Adipose tissue (tissue), 3 donors: ENCODE measurements around the gene RERE. TPM values are rescaled to one million over a fixed set of nuclear protein-coding genes. Genes with fewer than 3 reads are reported as not detected.

ENCODE experiments used
- H3K27ac ChIP-seq: one replicate; pipeline ENCODE4 v1.5.1; 2013; ENCODE audit warnings: low read depth, low read length
- WGBS, 3 donors: extraction: QIAGEN DNeasy Blood & Tissue Kit; methylation state at CpG; one replicate each; pipeline ENCODE4 v1.1.7; 2013; 5-methylcytosine and 5-hydroxymethylcytosine counted together
- polyA plus RNA-seq, 3 donors: library from polyadenylated mRNA; stranded (reverse); fragments of 200-250 nt; gene quantifications; one replicate each; pipeline ENCODE4 v1.2.3, GENCODE V29; 2013
- donor health status: healthy with polysubstance abuse.
- donor health status: Bipolar disorder and iron deficiency.
- donor health status: healthy.

Gene RERE
- polyA plus RNA-seq, 3 donors, result 15.8 to 40.7 (median 39.6) TPM

- WGBS, 3 donors, result 76 to 100% (median 87%) methylated on average over 1 of the region's 1 CpG
- H3K27ac ChIP-seq, result no peak overlapping the region
Measured at GRCh38 chr1:8311068-8311718, 506.2 kb downstream of the RERE start.

- 65 to 81% (median 67%) methylated on average over 4 of the region's 4 CpGs for WGBS, 3 donors
- no peak overlapping the region for H3K27ac ChIP-seq
Measured at GRCh38 chr1:8307628-8308027, 509.8 kb downstream of the RERE start.

GRCh38 chr1:8303876-8304275 lies 513.6 kb downstream of the RERE start:
- no peak overlapping the region for H3K27ac ChIP-seq

GRCh38 chr1:8303141-8303540 lies 514.3 kb downstream of the RERE start:
- WGBS, 3 donors, result 96 to 99% (median 96%) methylated on average over 3 of the region's 3 CpGs
- no peak overlapping the region for H3K27ac ChIP-seq

More at GRCh38 chr1:8303876-8304275, 513.6 kb downstream of the RERE start:
- 91 to 94% (median 91%) methylated on average over 4 of the region's 4 CpGs for WGBS, 3 donors

Other genes starting within 250 kb of the RERE start
- gene ENO1, start 61.0 kb upstream of the RERE start, polyA plus RNA-seq, result 100 to 1,000 TPM; 251 to 789 (median 297) TPM
- gene CA6, start 128.2 kb upstream of the RERE start, polyA plus RNA-seq, result under 1 TPM in 2 of 3 donors, not detected in 1; 0.04 to 0.12 TPM
- gene SLC2A7, start 208.8 kb upstream of the RERE start, polyA plus RNA-seq, result under 1 TPM in 1 of 3 donors, not detected in 2; 0.22 TPM